Upper lobe of left lung (tissue), 4 donors: Measurements from ENCODE around the gene DNAH17.

Source experiments
- CTCF ChIP-seq, 6 experiments: fragments of 450-650 bp in 4 of 6; fragments of 200-600 bp in 2 of 6; sonication (generic) in 2 of 6; IDR thresholded peaks; one replicate each; pipeline ENCODE4 v1.5.1; 2016 to 2019; ENCODE audit warnings: antibody characterized with exemption in 6 of 6
- EP300 ChIP-seq, 4 donors: sonication (generic); formaldehyde crosslinking; IDR thresholded peaks; one replicate each; pipeline ENCODE4 v1.5.1; 2017; ENCODE audit warnings: antibody characterized with exemption in 4 of 4, control low read depth in 2 of 4
- POLR2A ChIP-seq, 4 donors: fragments of 450-650 bp; IDR thresholded peaks; one replicate each; pipeline ENCODE4 v1.5.1; 2016 to 2017; ENCODE audit warnings: antibody characterized with exemption in 4 of 4, mild to moderate bottlenecking in 2 of 4
- POLR2AphosphoS5 ChIP-seq, 2 donors: sonication (generic); formaldehyde crosslinking; IDR thresholded peaks; one replicate each; pipeline ENCODE4 v1.5.1; 2017; ENCODE audit warnings: antibody characterized with exemption in 2 of 2

- TF ChIP-seq CTCF (IDR thresholded peaks at IDR 0.05) = no peak
- no peak for TF ChIP-seq EP300 (IDR thresholded peaks at IDR 0.05)
- no peak for TF ChIP-seq POLR2AphosphoS5 (IDR thresholded peaks at IDR 0.05)
- TF ChIP-seq POLR2A (IDR thresholded peaks at IDR 0.05) = no peak
Observed at GRCh38 chr17:78547035-78547434, 30.2 kb downstream of the DNAH17 start.
